Liver (tissue), 9 donors: ENCODE data around the gene OSBPL1A. TPM values are rescaled to one million over a fixed set of nuclear protein-coding genes. Genes with fewer than 3 reads are reported as not detected.

ENCODE experiments used
- DNase-seq: peaks from one replicate; pipeline ENCODE4 v3.0.0-alpha.2; 2017; ENCODE audit warnings: low spot score
- H3K27ac ChIP-seq, 2 donors: one replicate each; pipeline ENCODE4 v1.7.0; 2013; ENCODE audit warnings: inconsistent platforms in 2 of 2, low read length in 2 of 2, control low read depth in 1 of 2, low read depth in 1 of 2, mild to moderate bottlenecking in 1 of 2
- H3K27me3 ChIP-seq, 4 donors: one replicate each; pipeline versions ENCODE4 v1.6.1 to v1.7.0; 2013; ENCODE audit warnings: low read length in 3 of 4, inconsistent platforms in 1 of 4, mild to moderate bottlenecking in 1 of 4, moderate library complexity in 1 of 4; ENCODE audit not compliant: control insufficient read depth in 4 of 4, insufficient read depth in 4 of 4
- H3K36me3 ChIP-seq, 4 donors: one replicate each; pipeline versions ENCODE4 v1.6.1 to v1.7.0; 2013; ENCODE audit warnings: low read length in 3 of 4, mild to moderate bottlenecking in 3 of 4, low read depth in 1 of 4, moderate library complexity in 1 of 4; ENCODE audit not compliant: control insufficient read depth in 4 of 4, insufficient read depth in 3 of 4
- H3K4me1 ChIP-seq, 4 donors: one replicate each; pipeline versions ENCODE4 v1.6.1 to v1.7.0; 2013; ENCODE audit warnings: low read length in 3 of 4, mild to moderate bottlenecking in 3 of 4, moderate library complexity in 1 of 4; ENCODE audit not compliant: control insufficient read depth in 4 of 4, insufficient read depth in 4 of 4
- H3K4me3 ChIP-seq, 3 donors: one replicate each; pipeline versions ENCODE4 v1.6.1 to v1.7.0; 2013; ENCODE audit warnings: low read length in 3 of 3, control low read depth in 1 of 3, low read depth in 1 of 3, mild to moderate bottlenecking in 1 of 3
- H3K9ac ChIP-seq, 2 donors: one replicate each; pipeline ENCODE4 v1.7.0; 2013; ENCODE audit warnings: low read length in 2 of 2, mild to moderate bottlenecking in 2 of 2, moderate library complexity in 2 of 2, control low read depth in 1 of 2, low read depth in 1 of 2
- H3K9me3 ChIP-seq, 4 donors: one replicate each; pipeline versions ENCODE4 v1.6.1 to v1.7.0; 2013; ENCODE audit warnings: low read length in 3 of 4; ENCODE audit not compliant: control insufficient read depth in 4 of 4
- EGR1 ChIP-seq, 2 donors: IDR thresholded peaks; 2 replicates each; pipeline ENCODE4 v1.6.1; 2016 to 2018; ENCODE audit warnings: antibody characterized with exemption in 2 of 2, low read depth in 2 of 2
- FOXA1 ChIP-seq: IDR thresholded peaks from 2 replicates; pipeline ENCODE4 v1.6.1; 2016; ENCODE audit warnings: antibody characterized with exemption
- GABPA ChIP-seq, 2 donors: IDR thresholded peaks in 1 of 2; conservative IDR thresholded peaks in 1 of 2; 2 replicates each; pipeline ENCODE4 v1.6.1; 2016; ENCODE audit warnings: antibody characterized with exemption in 2 of 2, mild to moderate bottlenecking in 1 of 2, moderate library complexity in 1 of 2
- HNF4A ChIP-seq, 2 donors: conservative IDR thresholded peaks; 2 replicates each; pipeline ENCODE4 v1.6.1; 2016; ENCODE audit warnings: antibody characterized with exemption in 2 of 2, mild to moderate bottlenecking in 2 of 2
- HNF4G ChIP-seq: IDR thresholded peaks from 2 replicates; pipeline ENCODE4 v1.6.1; 2016; ENCODE audit warnings: antibody characterized with exemption
- JUND ChIP-seq, 2 donors: IDR thresholded peaks; 2 replicates each; pipeline ENCODE4 v1.6.1; 2016; ENCODE audit warnings: antibody characterized with exemption in 2 of 2
- NR2F2 ChIP-seq: IDR thresholded peaks from 2 replicates; pipeline ENCODE4 v1.6.1; 2016; ENCODE audit warnings: antibody characterized with exemption
- RAD21 ChIP-seq, 2 donors: IDR thresholded peaks; 2 replicates each; pipeline ENCODE4 v1.6.1; 2016; ENCODE audit warnings: antibody characterized with exemption in 2 of 2, mild to moderate bottlenecking in 2 of 2
- RXRA ChIP-seq, 2 donors: IDR thresholded peaks; 2 replicates each; pipeline ENCODE4 v1.6.1; 2017 to 2018; ENCODE audit warnings: antibody characterized with exemption in 2 of 2, mild to moderate bottlenecking in 1 of 2
- TAF1 ChIP-seq: conservative IDR thresholded peaks from 2 replicates; pipeline ENCODE4 v1.6.1; 2016; ENCODE audit warnings: antibody characterized with exemption, mild to moderate bottlenecking
- YY1 ChIP-seq: IDR thresholded peaks from 2 replicates; pipeline ENCODE4 v1.6.1; 2016; ENCODE audit warnings: antibody characterized with exemption, mild to moderate bottlenecking
- WGBS: extraction: QIAGEN DNeasy Blood & Tissue Kit; methylation state at CpG from one replicate; pipeline ENCODE4 v1.1.7; 2013; 5-methylcytosine and 5-hydroxymethylcytosine counted together
- polyA plus RNA-seq, 2 donors: library from polyadenylated mRNA; stranded (reverse) in 1 of 2; unstranded in 1 of 2; fragments of 200-250 nt in 1 of 2; fragments of >200 nt in 1 of 2; fragmentation: Nextera tagmentation in 1 of 2; extraction: Ambion mirVana in 1 of 2; gene quantifications; one replicate each; pipeline versions ENCODE4 v1.2.1 to v1.2.3, GENCODE V29; 2013 to 2015
- total RNA-seq, 2 donors: library from RNA; depleted of rRNA; stranded (reverse); fragments of >200 nt; gene quantifications; one replicate each; pipeline ENCODE4 v1.2.3, GENCODE V29; 2014
- TF ChIP-seq, protein P1 (sequence below): fragments of 150-350 bp; IDR thresholded peaks from 2 replicates; pipeline ENCODE4 v1.5.1; 2017; ENCODE audit warnings: improper control_type of control experiment, low read depth, low read length; ENCODE audit not compliant: missing input control
- TF ChIP-seq, protein P2 (sequence below): IDR thresholded peaks from 2 replicates; pipeline ENCODE4 v1.6.1; 2016; ENCODE audit warnings: antibody characterized with exemption
- TF ChIP-seq, protein P3 (sequence below): IDR thresholded peaks from 2 replicates; pipeline ENCODE4 v1.6.1; 2016; ENCODE audit warnings: antibody characterized with exemption
- TF ChIP-seq, protein P4 (sequence below): IDR thresholded peaks from 2 replicates; pipeline ENCODE4 v1.6.1; 2016; ENCODE audit warnings: antibody characterized with exemption, mild to moderate bottlenecking
- TF ChIP-seq, protein P5 (sequence below): IDR thresholded peaks from 2 replicates; pipeline ENCODE4 v1.6.1; 2016; ENCODE audit warnings: antibody characterized with exemption
- donor health status: healthy.
- donor health status: healthy.
- donor health status: healthy.
- donor health status: healthy.
- donor health status: healthy.

The OSBPL1A gene
- total and polyA plus RNA-seq, 4 donors: 5.4 to 12.6 (median 8.9) TPM

DNA sequence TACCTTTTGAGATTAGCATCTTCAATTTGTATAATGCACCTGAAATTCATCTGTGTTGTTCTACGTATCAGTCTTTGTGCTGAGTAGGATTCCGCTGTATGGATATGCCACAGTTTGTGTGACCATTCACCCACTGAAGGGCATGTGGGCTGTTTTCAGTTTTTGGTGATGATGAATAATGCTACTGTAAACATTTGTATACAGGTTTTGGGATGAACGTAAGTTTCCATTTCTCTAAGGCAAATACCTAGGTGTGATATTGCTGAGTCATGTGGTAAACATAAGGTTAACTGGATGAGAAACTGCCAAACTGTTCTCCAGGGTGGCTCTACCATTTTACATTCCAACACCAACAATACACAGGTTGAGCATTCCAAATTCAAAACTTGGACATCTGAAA is 223.6 kb downstream of the OSBPL1A start:
- no peak overlapping the region for H3K27ac ChIP-seq
- H3K9ac ChIP-seq: no peak overlapping the region
- H3K9me3 ChIP-seq: no peaks in the 10 kb centered on the region
- H3K4me3 ChIP-seq: no peak overlapping the region
- H3K4me1 ChIP-seq: peaks cover 3 to 14% (median 10%) of the 10 kb centered on the region in 4 donors
- WGBS: 85% methylated on average over 3 of the region's 3 CpGs
- peaks cover 0 to 8% (median under 1%) of the 10 kb centered on the region in 4 donors for H3K36me3 ChIP-seq
- no peaks in the 10 kb centered on the region for H3K27me3 ChIP-seq
- DNase-seq: no peak
- TF ChIP-seq, protein P1, sequence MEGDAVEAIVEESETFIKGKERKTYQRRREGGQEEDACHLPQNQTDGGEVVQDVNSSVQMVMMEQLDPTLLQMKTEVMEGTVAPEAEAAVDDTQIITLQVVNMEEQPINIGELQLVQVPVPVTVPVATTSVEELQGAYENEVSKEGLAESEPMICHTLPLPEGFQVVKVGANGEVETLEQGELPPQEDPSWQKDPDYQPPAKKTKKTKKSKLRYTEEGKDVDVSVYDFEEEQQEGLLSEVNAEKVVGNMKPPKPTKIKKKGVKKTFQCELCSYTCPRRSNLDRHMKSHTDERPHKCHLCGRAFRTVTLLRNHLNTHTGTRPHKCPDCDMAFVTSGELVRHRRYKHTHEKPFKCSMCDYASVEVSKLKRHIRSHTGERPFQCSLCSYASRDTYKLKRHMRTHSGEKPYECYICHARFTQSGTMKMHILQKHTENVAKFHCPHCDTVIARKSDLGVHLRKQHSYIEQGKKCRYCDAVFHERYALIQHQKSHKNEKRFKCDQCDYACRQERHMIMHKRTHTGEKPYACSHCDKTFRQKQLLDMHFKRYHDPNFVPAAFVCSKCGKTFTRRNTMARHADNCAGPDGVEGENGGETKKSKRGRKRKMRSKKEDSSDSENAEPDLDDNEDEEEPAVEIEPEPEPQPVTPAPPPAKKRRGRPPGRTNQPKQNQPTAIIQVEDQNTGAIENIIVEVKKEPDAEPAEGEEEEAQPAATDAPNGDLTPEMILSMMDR: no peak
- no peak for TF ChIP-seq FOXA1
- TF ChIP-seq NR2F2: no peak
- TF ChIP-seq RXRA (IDR thresholded peaks at IDR 0.05): no peak
- TF ChIP-seq, protein P2, sequence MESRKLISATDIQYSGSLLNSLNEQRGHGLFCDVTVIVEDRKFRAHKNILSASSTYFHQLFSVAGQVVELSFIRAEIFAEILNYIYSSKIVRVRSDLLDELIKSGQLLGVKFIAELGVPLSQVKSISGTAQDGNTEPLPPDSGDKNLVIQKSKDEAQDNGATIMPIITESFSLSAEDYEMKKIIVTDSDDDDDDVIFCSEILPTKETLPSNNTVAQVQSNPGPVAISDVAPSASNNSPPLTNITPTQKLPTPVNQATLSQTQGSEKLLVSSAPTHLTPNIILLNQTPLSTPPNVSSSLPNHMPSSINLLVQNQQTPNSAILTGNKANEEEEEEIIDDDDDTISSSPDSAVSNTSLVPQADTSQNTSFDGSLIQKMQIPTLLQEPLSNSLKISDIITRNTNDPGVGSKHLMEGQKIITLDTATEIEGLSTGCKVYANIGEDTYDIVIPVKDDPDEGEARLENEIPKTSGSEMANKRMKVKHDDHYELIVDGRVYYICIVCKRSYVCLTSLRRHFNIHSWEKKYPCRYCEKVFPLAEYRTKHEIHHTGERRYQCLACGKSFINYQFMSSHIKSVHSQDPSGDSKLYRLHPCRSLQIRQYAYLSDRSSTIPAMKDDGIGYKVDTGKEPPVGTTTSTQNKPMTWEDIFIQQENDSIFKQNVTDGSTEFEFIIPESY: no peak

DNA sequence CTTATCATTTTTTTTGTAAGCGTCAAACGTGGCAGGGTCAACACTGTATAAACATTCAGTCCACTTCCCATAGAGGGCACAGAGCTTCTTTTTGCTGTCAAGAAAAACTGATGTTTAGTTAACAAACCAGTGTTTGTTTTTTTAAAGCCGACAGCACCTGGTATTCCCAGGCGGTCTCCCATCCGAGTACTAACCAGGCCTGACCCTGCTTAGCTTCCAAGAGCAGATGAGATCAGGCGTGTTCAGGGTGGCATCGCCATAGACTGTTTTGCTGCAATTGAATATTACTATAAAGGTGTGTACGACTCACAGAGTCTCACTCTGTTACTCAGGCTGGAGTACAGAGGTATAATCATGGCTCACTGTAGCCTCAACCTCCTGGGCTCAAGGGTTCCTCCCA is 227.3 kb downstream of the OSBPL1A start:
- peaks cover 0 to 18% (median 7%) of the 10 kb centered on the region in 4 donors for H3K36me3 ChIP-seq
- TF ChIP-seq RXRA (IDR thresholded peaks at IDR 0.05) (no peak), NR2F2 (no peak), RAD21 (IDR thresholded peaks at IDR 0.05) (no peak), EGR1 (IDR thresholded peaks at IDR 0.05; ENCODE audit: low read depth in 2 of 2) (no peak), GABPA (IDR thresholded peaks at IDR 0.05 in 1 of 2, conservative IDR thresholded peaks at IDR 0.05 in 1 of 2) (no peak), HNF4A (conservative IDR thresholded peaks at IDR 0.05) (no peak), JUND (IDR thresholded peaks at IDR 0.05) (no peak), FOXA1 (no peak), YY1 (no peak), HNF4G (no peak), TAF1 (no peak)
- TF ChIP-seq, protein P3, sequence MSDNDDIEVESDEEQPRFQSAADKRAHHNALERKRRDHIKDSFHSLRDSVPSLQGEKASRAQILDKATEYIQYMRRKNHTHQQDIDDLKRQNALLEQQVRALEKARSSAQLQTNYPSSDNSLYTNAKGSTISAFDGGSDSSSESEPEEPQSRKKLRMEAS: no peak
- TF ChIP-seq, protein P1: no peak
- TF ChIP-seq, protein P2: no peak
- TF ChIP-seq, protein P4, sequence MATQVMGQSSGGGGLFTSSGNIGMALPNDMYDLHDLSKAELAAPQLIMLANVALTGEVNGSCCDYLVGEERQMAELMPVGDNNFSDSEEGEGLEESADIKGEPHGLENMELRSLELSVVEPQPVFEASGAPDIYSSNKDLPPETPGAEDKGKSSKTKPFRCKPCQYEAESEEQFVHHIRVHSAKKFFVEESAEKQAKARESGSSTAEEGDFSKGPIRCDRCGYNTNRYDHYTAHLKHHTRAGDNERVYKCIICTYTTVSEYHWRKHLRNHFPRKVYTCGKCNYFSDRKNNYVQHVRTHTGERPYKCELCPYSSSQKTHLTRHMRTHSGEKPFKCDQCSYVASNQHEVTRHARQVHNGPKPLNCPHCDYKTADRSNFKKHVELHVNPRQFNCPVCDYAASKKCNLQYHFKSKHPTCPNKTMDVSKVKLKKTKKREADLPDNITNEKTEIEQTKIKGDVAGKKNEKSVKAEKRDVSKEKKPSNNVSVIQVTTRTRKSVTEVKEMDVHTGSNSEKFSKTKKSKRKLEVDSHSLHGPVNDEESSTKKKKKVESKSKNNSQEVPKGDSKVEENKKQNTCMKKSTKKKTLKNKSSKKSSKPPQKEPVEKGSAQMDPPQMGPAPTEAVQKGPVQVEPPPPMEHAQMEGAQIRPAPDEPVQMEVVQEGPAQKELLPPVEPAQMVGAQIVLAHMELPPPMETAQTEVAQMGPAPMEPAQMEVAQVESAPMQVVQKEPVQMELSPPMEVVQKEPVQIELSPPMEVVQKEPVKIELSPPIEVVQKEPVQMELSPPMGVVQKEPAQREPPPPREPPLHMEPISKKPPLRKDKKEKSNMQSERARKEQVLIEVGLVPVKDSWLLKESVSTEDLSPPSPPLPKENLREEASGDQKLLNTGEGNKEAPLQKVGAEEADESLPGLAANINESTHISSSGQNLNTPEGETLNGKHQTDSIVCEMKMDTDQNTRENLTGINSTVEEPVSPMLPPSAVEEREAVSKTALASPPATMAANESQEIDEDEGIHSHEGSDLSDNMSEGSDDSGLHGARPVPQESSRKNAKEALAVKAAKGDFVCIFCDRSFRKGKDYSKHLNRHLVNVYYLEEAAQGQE: no peak
- TF ChIP-seq, protein P5, sequence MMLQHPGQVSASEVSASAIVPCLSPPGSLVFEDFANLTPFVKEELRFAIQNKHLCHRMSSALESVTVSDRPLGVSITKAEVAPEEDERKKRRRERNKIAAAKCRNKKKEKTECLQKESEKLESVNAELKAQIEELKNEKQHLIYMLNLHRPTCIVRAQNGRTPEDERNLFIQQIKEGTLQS: no peak
- H3K4me1 ChIP-seq: no peaks in the 10 kb centered on the region
- no peak overlapping the region for H3K27ac ChIP-seq
- no peak overlapping the region for H3K9ac ChIP-seq
- 83% methylated on average over 8 of the region's 8 CpGs for WGBS
- H3K4me3 ChIP-seq: no peak overlapping the region
- peak; percentile 39 for DNase-seq
- H3K9me3 ChIP-seq: no peaks in the 10 kb centered on the region
- no peaks in the 10 kb centered on the region for H3K27me3 ChIP-seq
